Kidney (tissue), 14 donors: ENCODE measurements around the gene SIGLEC6. TPM values are rescaled to one million over a fixed set of nuclear protein-coding genes. Genes with fewer than 3 reads are reported as not detected.

Experiments used
- DNase-seq, 5 donors: peaks; one replicate each; pipeline ENCODE4 v3.0.0-alpha.2; 2013 to 2020
- FAIRE-seq: peaks from 2 replicates; lab custom pipeline; 2012; peaks lifted over from hg19 to GRCh38; lab: Jason Lieb, UNC
- H3K27ac ChIP-seq, 2 donors: one replicate each; pipeline ENCODE4 v1.7.0; 2013; ENCODE audit warnings: low read depth in 2 of 2, low read length in 2 of 2, inconsistent platforms in 1 of 2
- H3K27me3 ChIP-seq: one replicate; pipeline ENCODE4 v1.7.1; 2013; ENCODE audit warnings: low read length, inconsistent platforms; ENCODE audit not compliant: control insufficient read depth, insufficient read depth
- H3K36me3 ChIP-seq, 3 donors: one replicate each; pipeline versions ENCODE4 v1.7.0 to v1.7.1; 2013; ENCODE audit warnings: low read length in 3 of 3, control low read depth in 1 of 3, inconsistent platforms in 1 of 3; ENCODE audit not compliant: insufficient read depth in 3 of 3, control insufficient read depth in 2 of 3
- H3K4me1 ChIP-seq, 3 donors: one replicate each; pipeline versions ENCODE4 v1.7.0 to v1.7.1; 2013; ENCODE audit warnings: low read length in 3 of 3, inconsistent platforms in 1 of 3, low read depth in 1 of 3; ENCODE audit not compliant: control insufficient read depth in 2 of 3, insufficient read depth in 2 of 3
- H3K4me3 ChIP-seq, 3 donors: one replicate each; pipeline versions ENCODE4 v1.7.0 to v1.8.1; 2013; ENCODE audit warnings: low read length in 3 of 3, control low read depth in 1 of 3, inconsistent platforms in 1 of 3
- H3K9ac ChIP-seq, 3 donors: one replicate each; pipeline versions ENCODE4 v1.7.0 to v1.7.1; 2013; ENCODE audit warnings: low read length in 3 of 3, control low read depth in 1 of 3, inconsistent platforms in 1 of 3
- H3K9me3 ChIP-seq, 3 donors: one replicate each; pipeline versions ENCODE4 v1.7.0 to v1.7.1; 2013; ENCODE audit warnings: low read length in 3 of 3, control low read depth in 1 of 3, inconsistent platforms in 1 of 3; ENCODE audit not compliant: control insufficient read depth in 2 of 3, insufficient read depth in 1 of 3
- intact Hi-C: fragments of 100-400 bp; cut with DNase I; formaldehyde crosslinking; loops from one replicate; pipeline ENCODE4 v1.11.1; 2022
- polyA plus RNA-seq: library from polyadenylated mRNA; stranded (reverse); fragments of 350-450 nt; fragmentation: Illumina TruSeq; extraction: RNeasy Lipid Tissue Mini Kit (QIAGEN cat#74804); gene quantifications from one replicate; pipeline ENCODE4 v1.2.3, GENCODE V29; 2014; ENCODE audit warnings: low read depth, low replicate concordance; ENCODE audit not compliant: insufficient read depth
- total RNA-seq: library from RNA; stranded (reverse); fragmentation: NEBNext Ultra II Directional; extraction: Animal tissue kit (Norgen Biotek cat#: 25700); gene quantifications from one replicate; pipeline ENCODE4 v1.2.1, GENCODE V29; 2021
- TF ChIP-seq, protein P1 (sequence below): IDR thresholded peaks from 3 replicates; pipeline ENCODE4 v1.5.1; 2012; ENCODE audit warnings: mild to moderate bottlenecking, moderate library complexity, borderline replicate concordance; ENCODE audit not compliant: insufficient read depth; ENCODE audit errors: extremely low read depth
- donor health status: control.
- donor health status: control.
- donor health status: control.
- donor health status: control.
- donor health status: control.
- donor health status: DM: yes; HTN: yes; CAD: no.
- donor health status: Normal renal cell carcinoma (clear cell type).

SIGLEC6 gene
- total and polyA plus RNA-seq, 2 donors from 2014 or later: 4.8 TPM; not detected in 1

- TF ChIP-seq, protein P1, sequence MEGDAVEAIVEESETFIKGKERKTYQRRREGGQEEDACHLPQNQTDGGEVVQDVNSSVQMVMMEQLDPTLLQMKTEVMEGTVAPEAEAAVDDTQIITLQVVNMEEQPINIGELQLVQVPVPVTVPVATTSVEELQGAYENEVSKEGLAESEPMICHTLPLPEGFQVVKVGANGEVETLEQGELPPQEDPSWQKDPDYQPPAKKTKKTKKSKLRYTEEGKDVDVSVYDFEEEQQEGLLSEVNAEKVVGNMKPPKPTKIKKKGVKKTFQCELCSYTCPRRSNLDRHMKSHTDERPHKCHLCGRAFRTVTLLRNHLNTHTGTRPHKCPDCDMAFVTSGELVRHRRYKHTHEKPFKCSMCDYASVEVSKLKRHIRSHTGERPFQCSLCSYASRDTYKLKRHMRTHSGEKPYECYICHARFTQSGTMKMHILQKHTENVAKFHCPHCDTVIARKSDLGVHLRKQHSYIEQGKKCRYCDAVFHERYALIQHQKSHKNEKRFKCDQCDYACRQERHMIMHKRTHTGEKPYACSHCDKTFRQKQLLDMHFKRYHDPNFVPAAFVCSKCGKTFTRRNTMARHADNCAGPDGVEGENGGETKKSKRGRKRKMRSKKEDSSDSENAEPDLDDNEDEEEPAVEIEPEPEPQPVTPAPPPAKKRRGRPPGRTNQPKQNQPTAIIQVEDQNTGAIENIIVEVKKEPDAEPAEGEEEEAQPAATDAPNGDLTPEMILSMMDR: no peak
- H3K4me3 ChIP-seq: no peak overlapping the region
- intact Hi-C loops: no loop called here
- no peaks in the 10 kb centered on the region for H3K4me1 ChIP-seq
- no peaks in the 10 kb centered on the region for H3K36me3 ChIP-seq
- H3K27me3 ChIP-seq: no peaks in the 10 kb centered on the region
- H3K9ac ChIP-seq: no peak overlapping the region
- no peaks in the 10 kb centered on the region for H3K9me3 ChIP-seq
- no peak overlapping the region for H3K27ac ChIP-seq
- no peak for DNase-seq
- FAIRE-seq: no peak
Observed at GRCh38 chr19:51548891-51549305, 17.4 kb upstream of the SIGLEC6 start.

GRCh38 chr19:51548213-51548651 is 16.8 kb upstream of the SIGLEC6 start:
- DNase-seq (no peak), FAIRE-seq (no peak)
- TF ChIP-seq, protein P1: no peak
- no peaks in the 10 kb centered on the region for H3K4me1 ChIP-seq
- H3K27me3 ChIP-seq: no peaks in the 10 kb centered on the region
- H3K27ac ChIP-seq: no peak overlapping the region
- no peak overlapping the region for H3K9ac ChIP-seq
- intact Hi-C loops: no loop called here
- H3K36me3 ChIP-seq: no peaks in the 10 kb centered on the region
- no peak overlapping the region for H3K4me3 ChIP-seq
- no peaks in the 10 kb centered on the region for H3K9me3 ChIP-seq

- no peak for DNase-seq
- Histone ChIP-seq H3K36me3 (no peaks in the 10 kb centered on the region), H3K4me3 (no peak overlapping the region), H3K27me3 (no peaks in the 10 kb centered on the region), H3K9me3 (no peaks in the 10 kb centered on the region), H3K27ac (no peak overlapping the region), H3K4me1 (no peaks in the 10 kb centered on the region), H3K9ac (no peak overlapping the region)
- FAIRE-seq: no peak
- intact Hi-C loops: no loop called here
- TF ChIP-seq, protein P1: no peak
Observed at GRCh38 chr19:51547397-51548212, 16.1 kb upstream of the SIGLEC6 start.
